AG04449 (cell line): Measurements from ENCODE around the gene BDKRB1.

ENCODE experiments used
- CTCF ChIA-PET: fragments of 350-600 bp; formaldehyde crosslinking; extraction: SDS; loops from one replicate; lab custom pipeline; 2021; ENCODE audit warnings: antibody characterized with exemption; lab: Yijun Ruan, JAX
- POLR2A ChIA-PET: fragments of 400-600, 350-600 bp; formaldehyde crosslinking; extraction: SDS; loops from one replicate; lab custom pipeline; 2020; ENCODE audit warnings: antibody characterized with exemption, inconsistent platforms; lab: Yijun Ruan, JAX
- DNase-seq: peaks from one replicate; pipeline ENCODE4 v3.0.0-alpha.2; 2010; ENCODE audit warnings: low read depth, low spot score
- H3K4me3 ChIP-seq: 2 replicates; pipeline ENCODE4 v1.5.1; 2011; ENCODE audit warnings: low read depth, mild to moderate bottlenecking, control low read depth, low read length
- CTCF ChIP-seq: IDR thresholded peaks from one replicate; pipeline ENCODE4 v1.5.1; 2011; ENCODE audit warnings: mild to moderate bottlenecking, moderate library complexity, low read length, control low read depth, inconsistent platforms; ENCODE audit not compliant: insufficient read depth; ENCODE audit errors: missing control alignments

BDKRB1 gene

GRCh38 chr14:96213871-96214465 lies 42.0 kb upstream of the BDKRB1 start:
- DNase-seq, result no peak
- CTCF ChIA-PET, result no interaction called here
- H3K4me3 ChIP-seq, result no peak overlapping the region
- TF ChIP-seq CTCF, result no peak
- POLR2A ChIA-PET, result no interaction called here

GRCh38 chr14:96214793-96215192 lies 41.2 kb upstream of the BDKRB1 start:
- H3K4me3 ChIP-seq, result no peak overlapping the region
- TF ChIP-seq CTCF, result no peak
- DNase-seq, result no peak
- ChIA-PET POLR2A (no interaction called here), CTCF (interaction anchor here (1.3 to 2.1 kb wide), 3 partner anchors 9 to 116 kb away, joined by 3 to 11 read pairs (median 6); partner anchors contain the start of gene BDKRB2)

GRCh38 chr14:96215452-96216244 lies 40.4 kb upstream of the BDKRB1 start:
- POLR2A ChIA-PET, result no interaction called here
- no peak for DNase-seq
- H3K4me3 ChIP-seq, result no peak overlapping the region
- CTCF ChIA-PET, result interaction anchor here (0.8 to 2.1 kb wide), 5 partner anchors 9 to 117 kb away, joined by 3 to 11 read pairs (median 4); partner anchors contain the start of gene BDKRB2
- no peak for TF ChIP-seq CTCF

GRCh38 chr14:96216627-96217026 lies 39.4 kb upstream of the BDKRB1 start:
- no peak for TF ChIP-seq CTCF
- ChIA-PET POLR2A (no interaction called here), CTCF (interaction anchor here (1.0 to 2.1 kb wide), 4 partner anchors 8 to 13 kb away, joined by 4 to 11 read pairs (median 5); partner anchors contain the start of gene BDKRB2)
- DNase-seq, result no peak
- H3K4me3 ChIP-seq, result no peak overlapping the region

GRCh38 chr14:96217376-96217913 lies 38.6 kb upstream of the BDKRB1 start:
- H3K4me3 ChIP-seq, result no peak overlapping the region
- no peak for DNase-seq
- ChIA-PET CTCF (interaction anchor here (1.2 kb wide), 1 partner anchor 12 kb away, joined by 4 read pairs; no protein-coding TSS in a partner anchor), POLR2A (no interaction called here)
- TF ChIP-seq CTCF, result no peak
